Nephron progenitor cell (in vitro differentiated cells): ENCODE data around the gene GTF3C4.

Source experiments
- DNase-seq: peaks from one replicate; pipeline ENCODE4 v3.0.0; 2021
- H3K27ac Mint-ChIP-seq: 2 replicates; pipeline ENCODE4 v1.8.0; 2021; ENCODE audit warnings: mild to moderate bottlenecking, moderate library complexity, mixed read lengths
- H3K27me3 Mint-ChIP-seq: 2 replicates; pipeline ENCODE4 v1.8.0; 2021; ENCODE audit warnings: mild to moderate bottlenecking, low read depth, mixed read lengths; ENCODE audit not compliant: poor library complexity
- H3K36me3 Mint-ChIP-seq: 2 replicates; pipeline ENCODE4 v1.8.0; 2021; ENCODE audit warnings: low read depth, mixed read lengths
- H3K4me1 Mint-ChIP-seq: 2 replicates; pipeline ENCODE4 v1.8.0; 2021; ENCODE audit warnings: mixed read lengths
- H3K4me3 Mint-ChIP-seq: 2 replicates; pipeline ENCODE4 v1.8.0; 2021; ENCODE audit warnings: mild to moderate bottlenecking, moderate library complexity, mixed read lengths
- H3K9me3 Mint-ChIP-seq: 2 replicates; pipeline ENCODE4 v1.8.0; 2021; ENCODE audit warnings: mild to moderate bottlenecking, moderate library complexity, mixed read lengths
- TF ChIP-seq, protein P1 (sequence below): fragments of 200-600 bp; sonication (generic); IDR thresholded peaks from 2 replicates; pipeline ENCODE4 v1.5.0; 2021; ENCODE audit warnings: antibody characterized with exemption

The GTF3C4 gene

GRCh38 chr9:132740526-132741309 is 70.5 kb downstream of the GTF3C4 start:
- Mint-ChIP-seq H3K36me3 (no peaks in the 10 kb centered on the region), H3K27ac (no peak overlapping the region), H3K4me3 (no peak overlapping the region), H3K27me3 (peaks cover 49% of the 10 kb centered on the region), H3K9me3 (no peaks in the 10 kb centered on the region), H3K4me1 (peaks cover 34% of the 10 kb centered on the region)
- TF ChIP-seq, protein P1, sequence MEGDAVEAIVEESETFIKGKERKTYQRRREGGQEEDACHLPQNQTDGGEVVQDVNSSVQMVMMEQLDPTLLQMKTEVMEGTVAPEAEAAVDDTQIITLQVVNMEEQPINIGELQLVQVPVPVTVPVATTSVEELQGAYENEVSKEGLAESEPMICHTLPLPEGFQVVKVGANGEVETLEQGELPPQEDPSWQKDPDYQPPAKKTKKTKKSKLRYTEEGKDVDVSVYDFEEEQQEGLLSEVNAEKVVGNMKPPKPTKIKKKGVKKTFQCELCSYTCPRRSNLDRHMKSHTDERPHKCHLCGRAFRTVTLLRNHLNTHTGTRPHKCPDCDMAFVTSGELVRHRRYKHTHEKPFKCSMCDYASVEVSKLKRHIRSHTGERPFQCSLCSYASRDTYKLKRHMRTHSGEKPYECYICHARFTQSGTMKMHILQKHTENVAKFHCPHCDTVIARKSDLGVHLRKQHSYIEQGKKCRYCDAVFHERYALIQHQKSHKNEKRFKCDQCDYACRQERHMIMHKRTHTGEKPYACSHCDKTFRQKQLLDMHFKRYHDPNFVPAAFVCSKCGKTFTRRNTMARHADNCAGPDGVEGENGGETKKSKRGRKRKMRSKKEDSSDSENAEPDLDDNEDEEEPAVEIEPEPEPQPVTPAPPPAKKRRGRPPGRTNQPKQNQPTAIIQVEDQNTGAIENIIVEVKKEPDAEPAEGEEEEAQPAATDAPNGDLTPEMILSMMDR: no peak
- DNase-seq: no peak

DNA sequence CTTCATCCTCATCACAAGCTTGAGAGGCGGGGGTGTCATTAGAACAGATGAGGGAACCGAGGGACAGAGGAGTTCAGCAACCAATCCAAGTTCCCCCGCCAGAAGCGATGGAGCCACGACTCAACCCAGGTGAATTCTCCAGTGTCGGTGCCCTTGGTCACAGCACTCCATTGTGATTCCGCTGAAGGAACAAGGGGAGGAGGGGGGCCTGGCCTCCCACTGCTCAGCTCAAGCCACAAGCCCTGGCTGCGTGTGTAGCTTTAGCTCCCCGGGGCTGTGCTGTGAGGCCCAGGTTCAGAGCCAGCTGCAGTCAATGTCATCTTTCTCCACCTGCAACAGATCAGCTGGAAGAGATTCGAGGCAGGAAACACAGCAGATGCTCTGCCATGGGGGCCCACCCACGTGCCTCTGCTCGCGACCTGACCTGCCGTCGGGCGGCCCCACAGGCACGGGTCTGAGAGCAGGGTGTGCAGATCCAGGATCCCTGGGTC is 72.6 kb downstream of the GTF3C4 start:
- Mint-ChIP-seq H3K9me3 (no peaks in the 10 kb centered on the region), H3K4me1 (peaks cover 44% of the 10 kb centered on the region), H3K36me3 (no peaks in the 10 kb centered on the region), H3K27ac (no peak overlapping the region), H3K27me3 (peaks cover 49% of the 10 kb centered on the region), H3K4me3 (no peak overlapping the region)
- TF ChIP-seq, protein P1: no peak
- DNase-seq: no peak

- Mint-ChIP-seq H3K4me1 (peaks cover 51% of the 10 kb centered on the region), H3K36me3 (no peaks in the 10 kb centered on the region), H3K4me3 (peak overlapping the region; percentile 76), H3K9me3 (no peaks in the 10 kb centered on the region), H3K27me3 (peaks cover 44% of the 10 kb centered on the region), H3K27ac (no peak overlapping the region)
- no peak for DNase-seq
- TF ChIP-seq, protein P1: no peak
These were observed 73.7 kb downstream of the GTF3C4 start for GRCh38 chr9:132743931-132744479.
